ENCODE results near the gene EFEMP2.

The EFEMP2 gene

GRCh38 chr11:65826984-65827735, 45.4 kb downstream of the EFEMP2 start:
- Histone ChIP-seq H3K4me1 (no peaks in the 10 kb centered on the region), H3K27me3 (ENCODE audit: control insufficient read depth, insufficient read depth, low read length) (no peaks in the 10 kb centered on the region), H3K27ac (no peak overlapping the region), H3K36me3 (ENCODE audit: control insufficient read depth, insufficient read depth, low read length) (no peaks in the 10 kb centered on the region), H3K9me3 (ENCODE audit: control insufficient read depth, low read length) (no peaks in the 10 kb centered on the region), H2AFZ (no peak overlapping the region), H3K4me2 (ENCODE audit: low read length) (no peak overlapping the region), H3K9ac (no peak overlapping the region), H3K4me3 (ENCODE audit: low read depth, low read length) (no peak overlapping the region), H3K79me2 (no peaks in the 10 kb centered on the region)
- TF ChIP-seq CTCF (IDR thresholded peaks at IDR 0.05), result no peak

- Histone ChIP-seq H3K4me3 (ENCODE audit: low read depth, low read length) (no peak overlapping the region), H3K9me3 (ENCODE audit: control insufficient read depth, low read length) (no peaks in the 10 kb centered on the region), H3K27me3 (ENCODE audit: control insufficient read depth, insufficient read depth, low read length) (no peaks in the 10 kb centered on the region), H3K79me2 (no peaks in the 10 kb centered on the region), H2AFZ (no peak overlapping the region), H3K4me2 (ENCODE audit: low read length) (no peak overlapping the region), H3K9ac (no peak overlapping the region), H3K36me3 (ENCODE audit: control insufficient read depth, insufficient read depth, low read length) (no peaks in the 10 kb centered on the region), H3K27ac (no peak overlapping the region), H3K4me1 (no peaks in the 10 kb centered on the region)
- no peak for TF ChIP-seq CTCF (IDR thresholded peaks at IDR 0.05)
Observed at GRCh38 chr11:65822776-65823528, 49.6 kb downstream of the EFEMP2 start.

DNA sequence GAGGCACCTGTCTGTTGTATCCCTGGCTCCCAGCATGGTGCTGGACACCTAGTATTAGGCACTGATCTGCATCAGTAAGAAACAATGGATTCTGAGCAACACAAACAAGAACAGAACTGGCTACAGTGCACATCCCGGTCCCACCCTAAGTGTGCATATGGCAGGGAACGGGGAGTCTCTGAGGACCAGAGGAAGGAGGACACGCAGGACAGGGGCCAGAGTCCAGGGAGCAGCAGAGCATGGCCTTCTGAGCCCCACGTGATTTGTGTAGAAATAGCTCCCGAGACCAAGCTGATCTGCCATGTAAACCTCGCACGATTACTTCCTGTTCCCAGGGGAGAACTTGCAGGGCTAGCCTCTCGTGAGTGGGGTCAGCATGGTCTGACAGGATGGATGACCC, 51.5 kb downstream of the EFEMP2 start:
- Histone ChIP-seq H3K27me3 (ENCODE audit: control insufficient read depth, insufficient read depth, low read length) (no peaks in the 10 kb centered on the region), H3K4me2 (ENCODE audit: low read length) (no peak overlapping the region), H3K4me1 (peaks cover 5% of the 10 kb centered on the region), H3K9ac (no peak overlapping the region), H3K36me3 (ENCODE audit: control insufficient read depth, insufficient read depth, low read length) (no peaks in the 10 kb centered on the region), H3K27ac (no peak overlapping the region), H3K4me3 (ENCODE audit: low read depth, low read length) (no peak overlapping the region), H2AFZ (no peak overlapping the region), H3K9me3 (ENCODE audit: control insufficient read depth, low read length) (no peaks in the 10 kb centered on the region), H3K79me2 (no peaks in the 10 kb centered on the region)
- no peak for TF ChIP-seq CTCF (IDR thresholded peaks at IDR 0.05)

GRCh38 chr11:65817835-65818680, 54.5 kb downstream of the EFEMP2 start:
- no peak overlapping the region for H3K27ac ChIP-seq
- H3K27me3 ChIP-seq (ENCODE audit: control insufficient read depth, insufficient read depth, low read length), result no peaks in the 10 kb centered on the region
- peak overlapping the region; percentile 62 for H2AFZ ChIP-seq
- peak overlapping the region; percentile 69 for H3K4me2 ChIP-seq (ENCODE audit: low read length)
- H3K79me2 ChIP-seq, result no peaks in the 10 kb centered on the region
- no peaks in the 10 kb centered on the region for H3K36me3 ChIP-seq (ENCODE audit: control insufficient read depth, insufficient read depth, low read length)
- H3K9ac ChIP-seq, result no peak overlapping the region
- peak; percentile 87 for TF ChIP-seq CTCF (IDR thresholded peaks at IDR 0.05)
- peak overlapping the region; percentile 61 for H3K4me3 ChIP-seq (ENCODE audit: low read depth, low read length)
- no peaks in the 10 kb centered on the region for H3K9me3 ChIP-seq (ENCODE audit: control insufficient read depth, low read length)
- H3K4me1 ChIP-seq, result peaks cover 5% of the 10 kb centered on the region
